H1 (cell line): Measurements from ENCODE around the gene ECT2L. TPM values are rescaled to one million over a fixed set of nuclear protein-coding genes. Genes with fewer than 3 reads are reported as not detected.

Experiments
- CBX5 ChIP-seq: fragments of 300-800, 300-1000 bp; sonication (generic); IDR thresholded peaks from 2 replicates; pipeline ENCODE4 v1.7.1; 2016; ENCODE audit warnings: antibody characterized with exemption, low read length, low read depth
- CTBP2 ChIP-seq: IDR thresholded peaks from 2 replicates; pipeline ENCODE4 v1.7.0; 2011; ENCODE audit warnings: borderline replicate concordance, mild to moderate bottlenecking, moderate library complexity, mixed read lengths, low read length; ENCODE audit not compliant: insufficient read depth, insufficient read length
- FOSL1 ChIP-seq: IDR thresholded peaks from 2 replicates; pipeline ENCODE4 v1.6.1; 2011; ENCODE audit warnings: mild to moderate bottlenecking, low read depth, low read length, moderate library complexity; ENCODE audit not compliant: insufficient read depth
- GABPA ChIP-seq: IDR thresholded peaks from 2 replicates; pipeline ENCODE4 v1.6.1; 2011; ENCODE audit warnings: mild to moderate bottlenecking, low read length, moderate library complexity, borderline replicate concordance; ENCODE audit not compliant: insufficient read depth
- KDM1A ChIP-seq: fragments of 200-600, 300-600 bp; sonication (generic); IDR thresholded peaks from 2 replicates; pipeline ENCODE4 v1.7.1; 2016; ENCODE audit warnings: mild to moderate bottlenecking, low read length, borderline replicate concordance
- KDM5A ChIP-seq: fragments of 200-600 bp; IDR thresholded peaks from 2 replicates; pipeline ENCODE4 v1.7.1; 2012; ENCODE audit warnings: mild to moderate bottlenecking, low read length, inconsistent platforms, mixed read lengths
- POLR2A ChIP-seq, 2 experiments: IDR thresholded peaks; 1 replicate in 1 of 2; 2 replicates in 1 of 2; pipeline ENCODE4 v1.6.1; 2011; ENCODE audit warnings: low read depth in 2 of 2, low read length in 2 of 2, mild to moderate bottlenecking in 2 of 2; ENCODE audit errors: control extremely low read depth in 1 of 2
- POU5F1 ChIP-seq: IDR thresholded peaks from 2 replicates; pipeline ENCODE4 v1.6.1; 2011; ENCODE audit warnings: low read depth, mild to moderate bottlenecking, low read length, moderate library complexity
- RBBP5 ChIP-seq: IDR thresholded peaks from 2 replicates; pipeline ENCODE4 v1.7.1; 2012; ENCODE audit warnings: low read depth, mild to moderate bottlenecking, inconsistent platforms, low read length, moderate library complexity, borderline replicate concordance
- SIRT6 ChIP-seq: IDR thresholded peaks from one replicate; pipeline ENCODE4 v1.7.1; 2012; ENCODE audit warnings: low read length, inconsistent platforms
- TAF1 ChIP-seq: IDR thresholded peaks from 2 replicates; pipeline ENCODE4 v1.6.1; 2011; ENCODE audit warnings: mild to moderate bottlenecking, low read depth, low read length
- YY1 ChIP-seq: IDR thresholded peaks from 2 replicates; pipeline ENCODE4 v1.6.1; 2011; ENCODE audit warnings: low read depth, mild to moderate bottlenecking, low read length
- polyA plus RNA-seq, 7 experiments: library from polyadenylated mRNA; depleted of rRNA in 3 of 7; stranded (reverse) in 5 of 7; unstranded in 2 of 7; fragments of >200 nt in 5 of 7; fragments of 200-250 nt in 2 of 7; gene quantifications; 1 replicate in 5 of 7; 2 replicates in 1 of 7; 4 replicates in 1 of 7; pipeline versions ENCODE4 v1.2.1 to v1.2.3, GENCODE V29; 2011 to 2013; ENCODE audit warnings: missing spikeins in 2 of 7, mixed read lengths in 2 of 7
- total RNA-seq: library from RNA; stranded (reverse); fragmentation: NEBNext Ultra II Directional; extraction: Animal tissue kit (Norgen Biotek cat#: 25700); gene quantifications from 2 replicates; pipeline ENCODE4 v1.2.1, GENCODE V29; 2021
- TF ChIP-seq, protein P1 (sequence below): IDR thresholded peaks from 2 replicates; pipeline ENCODE4 v1.6.1; 2012; ENCODE audit warnings: inconsistent platforms

ECT2L gene
- total and polyA plus RNA-seq, 2 of the 8 experiments (the other 6 are each of a cell fraction or from before 2014, with no cell fraction given) = not detected

DNA sequence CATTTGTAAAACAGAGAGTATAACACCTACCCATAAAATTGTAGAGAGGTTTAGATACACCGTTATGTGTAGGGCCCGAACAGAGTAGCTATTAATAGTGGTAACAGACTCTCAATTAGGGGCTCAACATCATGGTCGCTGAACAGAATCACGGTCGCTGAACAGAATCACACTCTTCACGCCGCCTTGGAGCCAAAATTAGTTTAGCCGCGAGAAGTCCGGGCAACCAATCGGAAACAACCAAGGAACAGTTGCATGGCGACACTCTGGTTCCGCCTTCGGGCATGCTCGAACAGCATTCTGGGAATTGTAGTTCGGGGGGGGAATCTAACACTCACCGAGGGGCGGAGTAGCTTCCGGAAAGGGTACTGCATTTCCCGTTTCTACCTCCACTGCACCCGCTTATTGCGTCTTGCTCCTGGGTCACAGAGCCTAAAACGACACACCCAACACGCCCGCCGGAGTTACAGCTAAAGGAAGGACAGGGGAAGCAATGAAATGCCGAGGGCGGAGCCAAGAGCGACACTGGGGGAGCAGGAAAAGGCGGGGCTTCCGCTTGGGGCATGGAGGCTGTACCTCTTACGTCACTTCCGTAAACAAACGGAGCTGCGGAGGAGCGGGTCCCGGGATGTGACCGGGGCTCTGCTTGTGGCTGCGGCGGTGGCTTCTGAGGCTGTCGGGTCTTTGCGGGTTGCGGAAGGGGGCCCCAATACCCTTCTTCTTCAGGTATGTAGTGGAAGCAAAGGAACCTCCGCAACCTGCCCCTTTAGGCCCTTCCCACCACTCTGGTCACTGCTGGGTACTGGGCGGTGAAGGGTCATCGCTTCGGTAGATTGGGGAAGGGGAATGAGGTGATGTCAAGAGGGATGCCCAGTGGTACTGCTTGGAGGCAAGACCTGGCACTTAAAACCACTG is 22.5 kb upstream of the ECT2L start, which contains the start of gene CCDC28A (continued):
- TF ChIP-seq RBBP5 (peak; percentile 88; the same call in 1 of the 2 replicates), SIRT6 (no peak), KDM5A (peak; percentile 58; the same call in 1 of the 2 replicates), FOSL1 (no peak), CBX5 (no peak), POLR2A (IDR thresholded peaks at IDR 0.05; ENCODE audit: control extremely low read depth in 1 of 2, low read depth in 2 of 2, low read length in 2 of 2) (peak; percentile 56 to 86), KDM1A (no peak), POU5F1 (no peak), TAF1 (peak; percentile 81), YY1 (peak; percentile 32; the same call in 1 of the 2 replicates), GABPA (peak; percentile 86), CTBP2 (no peak)
- TF ChIP-seq, protein P1, sequence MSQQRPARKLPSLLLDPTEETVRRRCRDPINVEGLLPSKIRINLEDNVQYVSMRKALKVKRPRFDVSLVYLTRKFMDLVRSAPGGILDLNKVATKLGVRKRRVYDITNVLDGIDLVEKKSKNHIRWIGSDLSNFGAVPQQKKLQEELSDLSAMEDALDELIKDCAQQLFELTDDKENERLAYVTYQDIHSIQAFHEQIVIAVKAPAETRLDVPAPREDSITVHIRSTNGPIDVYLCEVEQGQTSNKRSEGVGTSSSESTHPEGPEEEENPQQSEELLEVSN = no peak
